HG03457 (cell line): ENCODE results near the gene MEF2C.

Experiments
- ATAC-seq: cut with Tn5 transposase; IDR thresholded peaks from one replicate; pipeline ENCODE4 v1.9.1; 2021; ENCODE audit warnings: moderate number of reproducible peaks; ENCODE audit not compliant: unreplicated experiment

Gene MEF2C

DNA sequence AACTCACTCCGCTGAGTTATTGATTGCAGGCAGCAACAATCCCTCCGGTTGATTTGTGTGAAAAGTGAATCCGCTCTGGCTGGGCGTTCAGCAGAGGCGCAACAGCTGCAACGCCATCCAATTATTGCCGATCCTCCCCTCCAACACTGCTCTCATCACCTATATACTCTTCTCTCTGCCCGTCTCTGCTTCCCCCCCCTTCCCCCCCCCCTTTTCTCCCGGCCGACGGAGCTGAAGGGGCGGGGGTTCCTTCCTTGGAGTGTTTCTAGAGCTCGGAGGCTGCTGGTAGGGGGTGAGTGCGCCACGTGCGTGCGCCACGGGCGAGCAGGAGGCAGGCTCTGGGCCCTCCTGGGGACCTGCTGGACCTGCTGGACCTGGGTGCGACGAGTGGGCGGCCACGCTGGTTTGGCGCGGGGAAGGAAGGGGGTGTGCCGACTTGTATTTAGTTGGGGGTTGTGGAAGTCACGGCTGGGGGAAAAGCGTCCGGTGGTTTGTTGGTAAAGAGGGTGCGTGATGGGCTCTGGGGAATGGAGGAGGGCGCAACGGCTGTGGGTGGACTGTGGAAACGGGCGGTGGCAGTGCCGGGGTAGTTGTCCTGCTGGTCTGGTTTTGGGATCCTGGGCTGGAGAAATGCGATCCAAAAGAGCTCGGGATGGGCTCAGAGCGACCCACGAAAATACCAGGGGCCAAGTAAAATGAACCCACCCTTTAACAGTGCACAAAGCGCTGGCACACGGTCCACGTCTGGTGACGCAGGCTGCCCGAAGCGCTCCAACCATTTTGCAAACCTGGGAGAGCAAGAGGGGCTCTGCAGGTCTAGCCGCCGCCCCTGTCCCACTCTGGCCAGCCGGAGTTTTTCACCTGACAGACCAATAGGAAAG is 6.4 kb upstream of the MEF2C start:
- ATAC-seq, result no peak

DNA sequence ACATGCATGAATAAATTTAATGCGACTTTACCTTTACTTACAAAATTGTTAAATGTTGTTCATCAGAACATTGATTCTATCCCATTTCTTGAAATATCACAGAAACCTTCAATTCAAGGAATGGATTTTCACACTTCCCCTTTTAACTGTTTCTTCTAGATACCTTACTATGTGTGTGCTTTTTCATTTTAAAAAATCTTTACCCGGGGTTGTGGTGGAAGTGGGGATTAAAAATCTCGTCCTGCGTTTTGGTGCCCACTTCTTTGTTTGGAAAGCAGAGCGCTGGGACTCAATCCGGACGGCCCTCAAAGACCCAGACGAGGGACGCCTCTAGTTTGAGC is 5.8 kb upstream of the MEF2C start:
- no peak for ATAC-seq

DNA sequence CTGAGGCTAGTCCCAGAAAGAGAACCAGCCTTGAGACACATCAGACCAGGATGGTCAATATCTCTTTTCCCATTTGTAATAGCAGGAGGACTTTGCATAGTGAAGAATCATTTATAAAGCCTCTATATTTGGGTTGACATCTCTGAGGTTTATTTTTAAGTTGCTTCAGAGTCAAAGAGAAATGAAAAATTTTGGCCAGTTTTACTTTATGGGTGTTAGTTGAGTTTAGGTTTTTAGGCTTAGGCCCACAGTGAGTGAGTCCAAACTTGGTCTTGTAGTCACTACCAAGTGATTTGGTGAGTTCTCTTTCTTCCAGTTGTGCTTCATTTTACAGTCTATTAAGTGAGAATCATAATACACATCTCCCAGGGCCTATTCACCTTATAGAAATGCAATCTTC is 5.3 kb upstream of the MEF2C start:
- ATAC-seq, result no peak

DNA sequence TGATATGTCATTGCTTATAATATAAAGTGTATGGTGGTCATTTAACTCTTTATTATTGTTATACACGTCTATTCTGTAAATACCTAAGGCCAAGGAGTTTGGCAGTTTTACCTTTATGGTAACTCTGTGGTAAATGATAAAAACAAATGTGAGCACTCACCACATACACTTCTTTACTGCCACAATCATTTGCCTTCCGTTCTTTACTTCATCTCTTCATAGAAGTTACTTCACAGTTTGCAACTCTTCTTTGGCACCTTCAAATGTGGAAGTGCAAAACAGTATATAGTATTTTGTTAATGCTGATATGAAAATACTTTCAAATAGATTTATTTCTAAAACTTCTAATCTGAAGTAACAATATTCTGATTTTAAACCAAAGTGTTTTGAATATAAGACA is 4.4 kb upstream of the MEF2C start:
- ATAC-seq, result no peak

DNA sequence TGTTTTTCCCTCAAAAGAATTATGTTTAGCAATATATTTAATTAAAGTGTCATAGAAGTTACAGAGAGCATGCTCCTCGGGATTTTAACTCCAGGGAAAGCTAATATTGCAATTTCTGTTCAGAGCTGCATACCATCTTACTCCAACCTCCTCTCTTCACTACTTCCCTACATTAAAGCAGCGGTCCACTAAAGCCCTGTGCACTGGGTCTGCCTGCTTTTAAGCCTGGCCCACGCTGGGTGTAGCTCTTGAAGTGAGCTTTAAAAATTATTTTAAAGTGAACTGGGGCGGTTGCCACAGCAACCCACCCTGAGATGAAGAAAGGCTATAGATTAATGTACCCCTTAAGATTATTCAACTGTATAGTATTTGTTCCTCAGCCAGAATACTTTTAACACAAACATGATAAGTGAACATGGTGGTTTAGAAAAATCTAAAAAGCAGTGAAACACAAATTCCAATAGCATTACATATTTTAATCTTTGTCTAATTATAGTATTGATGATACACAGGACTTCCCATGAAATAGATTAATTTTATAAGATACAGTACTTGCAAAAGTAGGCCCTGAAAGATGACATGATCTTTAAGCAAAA is 3.9 kb upstream of the MEF2C start:
- ATAC-seq, result no peak

DNA sequence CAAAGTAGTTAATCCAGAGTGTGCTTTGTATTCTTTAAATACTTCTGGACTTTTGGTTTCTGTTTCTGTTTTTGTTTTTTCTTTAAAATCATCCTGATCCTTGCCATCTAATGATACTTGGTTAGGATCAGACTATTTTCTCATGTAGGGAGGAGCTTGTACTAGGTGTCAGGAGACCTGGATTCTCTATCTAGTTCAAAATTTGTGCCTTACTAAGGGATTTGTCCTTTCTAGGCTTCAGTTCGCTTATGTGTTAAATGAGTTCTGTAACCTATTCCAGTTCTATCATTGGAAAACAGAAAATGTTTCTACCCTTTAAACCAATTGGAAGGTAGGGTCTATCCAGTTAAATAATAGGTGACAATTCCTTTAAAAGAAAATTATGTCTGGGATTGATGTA is 3.3 kb upstream of the MEF2C start:
- no peak for ATAC-seq

DNA sequence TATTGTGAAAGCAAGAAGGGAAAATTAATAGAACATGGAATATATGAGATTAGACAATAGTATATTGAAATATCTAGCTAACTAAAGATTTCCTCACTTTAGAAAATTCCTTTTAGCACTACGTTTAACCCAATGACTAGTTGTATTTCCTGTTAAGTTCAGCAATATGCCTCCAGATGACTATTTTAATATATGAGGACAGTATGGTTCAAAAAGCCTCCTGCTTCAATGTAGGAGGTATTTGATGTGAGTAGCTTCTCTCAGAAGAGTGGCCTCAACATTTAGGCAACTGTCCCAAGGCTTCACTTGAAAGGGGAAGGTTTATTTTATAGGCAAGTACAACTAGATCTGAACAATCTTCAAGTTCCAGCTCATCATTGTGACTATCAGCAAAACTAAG is 2.0 kb upstream of the MEF2C start:
- ATAC-seq, result no peak

DNA sequence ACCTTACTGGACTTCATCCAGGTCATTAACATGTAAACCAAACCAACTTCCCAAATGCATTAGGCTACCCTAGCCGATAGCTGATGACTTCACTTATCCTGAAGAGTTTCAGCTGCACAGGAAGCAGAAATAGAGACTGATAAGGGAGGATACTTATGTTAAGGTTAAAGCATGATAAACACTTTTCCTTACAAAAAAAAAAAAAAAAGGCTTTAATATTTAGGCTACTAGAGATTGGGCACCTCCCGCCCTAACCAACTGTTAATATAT is 1.6 kb upstream of the MEF2C start:
- ATAC-seq, result no peak

DNA sequence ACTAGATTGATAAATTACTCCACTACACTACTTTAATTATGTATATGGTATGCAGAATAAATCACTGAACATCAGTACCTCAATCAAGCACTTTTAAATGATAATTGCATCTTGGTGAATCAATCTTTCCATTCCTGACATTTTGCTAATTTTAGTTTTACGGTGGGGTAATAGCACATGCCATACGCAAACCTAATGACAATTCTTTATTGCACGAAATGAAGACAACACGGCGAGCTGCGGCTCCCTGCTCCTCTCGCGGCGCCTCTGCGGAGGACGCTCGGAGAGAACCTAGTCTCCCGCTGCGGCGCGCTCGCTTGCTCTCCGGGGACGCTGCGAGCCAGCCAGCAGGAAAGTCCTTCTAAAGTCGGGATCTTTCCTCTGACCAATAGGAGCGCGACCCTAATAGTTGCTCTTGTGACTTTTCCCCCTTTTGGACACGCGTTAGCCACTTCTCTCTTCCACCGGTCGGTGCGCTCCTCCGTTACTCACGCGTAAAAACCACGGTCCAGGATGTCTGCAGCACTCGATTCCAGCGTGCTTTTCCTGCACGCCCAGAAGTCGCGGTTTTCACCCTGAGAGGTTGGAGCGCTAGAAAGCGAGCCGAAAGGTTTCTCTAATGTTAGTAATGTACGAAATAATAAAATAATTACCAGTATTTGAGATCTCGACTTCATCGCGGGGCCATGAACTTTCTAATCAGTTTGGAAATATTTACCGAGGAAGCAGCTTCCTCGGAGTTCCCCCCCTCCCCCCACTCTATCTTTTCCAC is 1.0 kb upstream of the MEF2C start:
- no peak for ATAC-seq

DNA sequence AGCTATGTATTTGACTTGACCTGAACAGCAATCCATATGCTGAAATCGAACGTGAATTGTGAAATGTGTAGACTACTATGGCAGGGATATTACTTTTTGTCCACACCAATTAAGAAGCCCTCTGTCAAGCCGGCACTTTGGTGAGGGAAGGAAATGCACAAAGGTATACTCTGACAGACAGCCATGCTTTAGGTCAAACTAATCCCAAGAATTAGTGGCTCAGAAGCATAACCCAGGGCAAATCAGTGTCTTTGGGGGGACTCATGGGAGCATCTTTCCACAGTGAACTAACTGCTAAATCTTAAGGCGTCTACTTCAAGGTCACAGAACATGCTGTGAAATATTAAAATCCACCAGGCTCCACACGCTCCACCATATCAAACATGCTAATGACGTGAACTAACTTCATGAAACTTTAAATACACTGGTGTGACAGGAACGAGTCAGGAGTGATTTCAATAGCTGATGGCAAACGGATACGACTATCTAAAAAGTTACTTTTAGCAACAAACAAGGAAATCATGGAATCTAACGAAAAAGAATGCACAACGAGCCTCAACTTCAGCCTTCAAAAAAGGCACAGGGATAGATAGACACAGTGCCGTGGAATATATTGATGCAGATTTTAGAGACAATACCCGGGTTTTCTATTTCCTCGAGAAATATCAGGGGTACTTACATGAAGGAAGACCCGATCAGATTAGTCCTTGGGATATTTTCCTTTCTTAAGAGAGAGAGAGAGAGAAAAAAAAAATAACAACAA is 527 bp downstream of the MEF2C start:
- ATAC-seq, result no peak

DNA sequence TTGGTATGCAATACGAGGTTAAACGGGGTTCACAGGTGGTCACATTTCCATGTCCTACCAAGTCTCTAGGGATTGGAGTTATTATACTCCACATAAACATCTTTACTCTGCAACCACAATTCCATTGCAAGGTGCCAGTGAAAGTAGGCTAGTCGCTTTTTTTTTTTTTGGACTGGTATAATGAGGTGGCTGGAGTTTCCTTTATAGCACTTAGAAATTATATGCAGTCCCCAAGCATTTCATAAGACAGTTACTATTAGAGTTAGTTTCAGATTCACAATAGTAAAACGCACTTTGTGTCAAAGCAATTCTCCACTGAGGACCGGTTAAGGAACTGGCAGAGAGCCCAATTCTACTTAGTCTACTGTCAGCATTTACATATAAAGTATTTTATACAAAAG is 1.4 kb downstream of the MEF2C start:
- ATAC-seq, result no peak

DNA sequence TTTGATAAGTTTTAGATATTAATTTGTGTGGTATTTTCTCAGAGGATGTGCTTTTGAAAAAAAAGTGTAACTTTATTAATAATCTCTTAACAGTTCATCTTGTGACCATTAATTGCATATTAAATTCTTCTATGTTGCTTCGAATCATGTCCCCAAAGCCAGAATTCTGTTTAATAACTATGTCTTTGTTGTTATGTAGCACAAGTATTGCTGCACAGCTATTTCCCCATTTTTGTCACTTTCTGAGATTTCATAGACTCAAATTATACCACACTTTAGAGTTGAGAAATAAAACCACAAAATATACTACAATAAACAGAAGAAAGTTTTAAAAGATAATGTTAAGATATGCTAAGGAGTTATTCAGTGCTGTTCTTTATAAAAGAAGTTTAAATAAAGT is 2.8 kb downstream of the MEF2C start:
- no peak for ATAC-seq

DNA sequence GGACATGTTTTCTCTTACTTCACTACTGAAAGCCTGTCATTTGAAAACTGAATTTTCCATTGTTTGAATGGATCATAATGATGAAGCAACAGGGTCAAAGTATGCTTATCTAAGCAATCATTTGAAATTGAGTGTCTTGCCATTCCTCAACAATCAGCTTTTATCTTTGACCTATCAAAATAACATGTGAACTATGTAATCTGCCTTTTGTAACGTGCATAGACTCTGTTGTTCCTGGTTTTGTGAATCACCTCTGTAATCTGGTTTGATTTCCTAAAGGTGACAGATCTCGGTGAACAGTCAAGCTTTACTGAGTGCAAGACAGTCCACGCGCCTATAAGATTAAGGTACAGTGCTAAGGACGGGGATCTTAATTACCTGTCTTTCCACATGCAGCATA is 3.3 kb downstream of the MEF2C start:
- ATAC-seq, result no peak

DNA sequence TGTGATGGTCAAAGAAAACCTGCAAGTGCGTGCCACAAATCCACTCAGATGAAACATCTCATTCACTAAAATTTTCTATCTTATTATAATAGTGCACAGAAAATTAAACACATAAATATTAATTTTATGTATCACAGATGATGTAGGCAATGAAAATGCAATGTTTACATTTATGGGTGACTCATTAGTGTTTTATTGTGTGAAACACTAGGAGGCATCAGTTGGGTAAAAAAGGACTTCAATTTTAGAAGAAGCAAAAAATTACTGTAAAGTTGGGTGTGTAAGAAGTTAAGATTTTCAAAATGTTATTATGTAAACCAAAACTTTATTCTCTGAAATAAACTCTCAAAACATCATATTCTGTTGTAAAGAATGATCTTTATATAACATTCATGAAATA is 4.0 kb downstream of the MEF2C start:
- ATAC-seq, result no peak

DNA sequence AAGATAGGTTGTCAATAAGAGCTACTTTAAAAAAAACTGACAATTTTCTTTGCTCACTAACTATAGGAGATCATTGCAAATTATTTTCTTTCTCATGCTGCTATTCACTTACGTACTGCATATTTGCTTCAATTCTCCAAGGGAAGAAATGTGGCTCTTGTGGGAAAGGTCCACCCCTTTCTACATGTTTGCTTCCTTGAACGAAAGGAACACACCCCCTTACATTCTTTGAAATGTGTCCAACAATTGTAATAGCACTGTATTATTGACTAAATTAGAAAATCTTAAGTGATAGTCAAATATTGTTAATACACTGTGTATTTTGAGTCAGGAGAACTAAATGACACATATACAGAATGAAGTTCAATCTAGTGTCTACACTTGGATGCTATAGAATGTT is 5.2 kb downstream of the MEF2C start:
- no peak for ATAC-seq

DNA sequence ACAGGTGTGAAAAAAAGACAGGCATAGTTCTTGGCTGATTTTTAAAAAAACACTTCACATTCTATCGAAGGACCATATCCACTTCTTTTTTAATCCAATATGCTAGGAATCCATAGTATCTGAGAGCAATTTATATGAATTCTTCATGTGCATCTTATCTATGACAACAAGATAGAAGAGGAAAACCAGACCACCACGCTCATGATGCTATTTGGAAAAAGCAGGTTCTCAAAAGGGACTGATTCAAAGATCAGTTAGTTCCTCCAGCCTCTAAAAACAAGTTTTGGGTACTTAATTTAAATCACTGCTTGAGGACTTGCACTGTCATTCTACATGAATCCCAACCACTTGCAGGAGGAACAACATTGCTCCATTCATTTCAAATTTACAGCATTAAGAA is 6.3 kb downstream of the MEF2C start:
- ATAC-seq, result no peak

DNA sequence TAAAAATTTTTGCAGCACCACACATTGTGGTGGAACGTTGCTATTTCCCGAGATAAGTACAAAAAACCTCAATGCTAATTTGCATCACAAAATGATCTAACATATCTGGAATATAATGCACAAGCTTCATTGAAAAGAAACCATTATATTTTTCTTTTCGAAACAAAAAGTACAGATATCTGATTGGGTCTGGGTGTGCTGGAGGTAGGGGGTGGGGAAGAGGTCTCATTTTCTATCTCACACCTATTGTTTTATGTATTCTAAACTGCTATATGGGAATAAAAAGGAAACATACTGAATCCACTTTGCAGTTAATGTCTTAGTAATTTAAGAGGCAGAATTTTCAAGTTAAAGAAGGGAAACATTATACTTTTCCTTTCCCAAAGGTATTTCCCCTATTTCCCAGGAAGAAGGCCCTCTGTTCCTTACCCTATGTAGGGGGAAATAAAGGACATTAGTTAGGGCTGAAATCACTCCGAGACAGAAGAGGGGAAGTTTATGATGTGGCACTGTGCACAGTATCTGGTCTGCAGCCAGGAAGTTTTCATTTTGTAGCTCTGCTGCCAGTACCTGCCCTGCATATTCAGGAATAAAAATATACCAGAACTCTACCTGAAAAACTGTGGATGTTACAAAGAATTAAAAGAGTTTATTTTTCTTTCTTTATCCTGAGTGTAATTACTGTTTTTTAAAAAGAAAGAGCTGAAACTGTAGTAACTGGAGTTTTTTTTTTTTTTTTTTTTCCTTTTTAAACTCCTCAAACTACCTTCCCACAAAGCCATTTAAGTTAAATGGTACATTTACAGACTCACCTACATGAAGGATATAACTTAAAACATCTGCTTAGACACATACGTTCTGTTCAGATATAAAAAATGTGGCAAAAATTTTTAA is 7.4 kb downstream of the MEF2C start:
- ATAC-seq, result no peak

DNA sequence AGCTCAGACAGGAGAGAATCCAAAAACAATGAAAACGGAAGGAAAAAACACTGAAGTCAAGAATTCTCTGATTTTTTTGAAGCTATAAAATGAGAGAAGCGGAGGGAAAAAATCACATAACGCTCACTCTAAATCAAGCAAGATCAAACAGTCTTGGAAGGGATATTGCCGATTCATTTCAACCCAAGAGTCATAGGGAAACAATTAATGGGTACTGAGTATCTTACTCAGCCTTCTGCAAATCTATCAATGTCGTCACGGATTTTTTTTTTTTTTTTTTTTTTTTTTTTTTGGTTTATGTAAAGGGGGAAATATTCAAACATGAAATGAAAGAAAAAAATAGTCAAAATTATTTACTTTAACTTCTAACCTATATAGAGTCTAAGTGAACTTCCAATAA is 9.5 kb downstream of the MEF2C start:
- ATAC-seq, result no peak

DNA sequence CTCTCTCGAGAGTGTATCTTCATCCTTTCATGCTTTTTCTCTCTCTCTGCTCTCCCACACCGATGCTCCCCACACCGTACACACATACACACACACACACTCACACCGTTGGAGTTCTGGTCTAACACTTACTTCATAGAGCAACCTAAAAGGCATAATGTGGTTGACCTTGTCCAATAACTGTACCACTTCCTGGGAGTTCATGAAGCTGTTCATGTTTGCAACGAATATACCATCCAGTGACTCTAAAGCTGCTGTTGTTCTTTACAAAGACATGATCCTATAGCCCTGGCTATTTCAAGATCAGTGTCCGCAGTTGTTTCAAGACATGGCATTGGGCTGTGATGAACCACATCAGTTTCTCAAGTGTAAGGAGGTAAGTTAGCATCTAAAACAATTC is 10.0 kb downstream of the MEF2C start:
- no peak for ATAC-seq

DNA sequence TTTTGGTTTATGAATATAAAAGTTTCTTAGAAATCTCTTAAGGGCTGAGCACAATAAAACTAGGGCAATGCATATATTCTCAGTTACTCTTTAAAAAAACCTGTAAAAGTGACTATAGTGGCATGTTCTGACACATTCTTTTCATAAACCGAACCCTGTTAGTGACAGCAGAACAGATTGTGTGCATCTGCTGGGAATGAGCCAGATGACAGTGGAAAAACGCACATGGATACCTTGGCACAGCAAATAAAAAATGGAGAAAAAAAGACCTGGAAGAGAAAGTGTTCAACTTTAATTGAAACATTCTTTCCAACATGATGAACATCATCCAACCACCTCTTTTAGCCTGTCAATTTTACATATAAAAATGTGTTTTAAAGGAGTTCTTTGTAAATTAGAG is 12.7 kb downstream of the MEF2C start:
- no peak for ATAC-seq
